Measurements from ENCODE around the gene TMEM164.
A peak's percentile ranks its signal among the peaks of the same experiment; 100 is the strongest.

The TMEM164 gene

DNA sequence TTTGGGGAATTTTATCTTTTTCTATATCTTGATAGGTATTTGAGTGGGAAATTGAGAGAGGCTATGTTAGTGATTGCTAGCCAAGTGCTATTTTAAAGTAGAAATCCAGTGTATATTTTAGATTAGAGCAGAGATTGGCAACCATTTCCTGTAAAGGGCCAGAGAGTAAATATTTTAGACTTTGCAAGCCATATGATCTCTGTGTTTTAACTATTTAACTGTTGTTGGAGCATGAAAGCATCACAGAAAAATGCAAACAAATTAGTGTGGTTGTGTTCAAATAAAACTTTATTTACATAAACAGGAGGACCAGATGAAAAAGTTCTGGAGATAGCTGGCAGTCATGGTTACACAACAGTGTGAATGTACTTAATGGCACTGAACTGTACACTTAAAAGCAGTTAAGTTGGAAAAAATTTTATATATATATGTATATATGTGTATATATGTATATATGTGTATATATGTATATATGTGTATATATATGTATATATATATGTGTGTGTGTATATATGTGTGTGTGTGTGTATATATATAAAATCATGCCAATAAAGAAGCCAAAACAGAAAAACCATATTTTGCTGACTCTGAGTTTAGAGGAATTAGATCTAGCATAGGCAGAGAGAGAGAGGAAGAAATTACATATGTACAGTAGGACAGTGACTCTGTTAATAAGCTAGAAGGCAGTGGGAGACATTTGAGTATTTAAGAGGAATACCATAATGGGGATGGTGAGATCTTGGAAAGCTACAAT is 83.4 kb downstream of the TMEM164 start:
- DNase-seq = no peak

DNA sequence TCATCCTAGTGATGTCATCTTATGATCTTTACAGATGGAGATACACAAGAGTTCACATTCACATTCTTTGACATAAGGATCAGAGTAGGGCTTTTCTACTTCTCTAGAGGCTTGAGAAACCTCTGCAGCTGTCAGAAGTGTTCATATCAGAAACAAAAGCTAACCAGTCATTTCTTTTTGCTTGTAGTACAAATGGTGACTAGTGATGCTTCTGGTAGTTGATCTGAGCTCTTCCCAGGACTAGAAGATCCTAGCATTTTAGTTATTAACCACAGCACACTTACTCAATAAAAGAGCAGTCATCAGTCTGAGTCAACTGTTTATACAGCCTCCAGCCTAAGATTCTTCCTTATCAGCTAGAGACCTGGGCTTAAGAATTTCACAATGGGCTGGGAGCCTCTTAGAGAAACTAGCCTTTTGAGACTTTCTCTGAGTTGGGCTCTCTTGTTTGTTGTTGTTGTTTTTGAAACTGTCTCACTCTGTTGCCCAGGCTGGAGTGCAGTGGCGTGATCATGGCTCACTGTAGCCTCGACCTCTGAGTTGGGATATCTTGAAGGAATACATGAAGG is 84.1 kb downstream of the TMEM164 start:
- DNase-seq = no peak

DNA sequence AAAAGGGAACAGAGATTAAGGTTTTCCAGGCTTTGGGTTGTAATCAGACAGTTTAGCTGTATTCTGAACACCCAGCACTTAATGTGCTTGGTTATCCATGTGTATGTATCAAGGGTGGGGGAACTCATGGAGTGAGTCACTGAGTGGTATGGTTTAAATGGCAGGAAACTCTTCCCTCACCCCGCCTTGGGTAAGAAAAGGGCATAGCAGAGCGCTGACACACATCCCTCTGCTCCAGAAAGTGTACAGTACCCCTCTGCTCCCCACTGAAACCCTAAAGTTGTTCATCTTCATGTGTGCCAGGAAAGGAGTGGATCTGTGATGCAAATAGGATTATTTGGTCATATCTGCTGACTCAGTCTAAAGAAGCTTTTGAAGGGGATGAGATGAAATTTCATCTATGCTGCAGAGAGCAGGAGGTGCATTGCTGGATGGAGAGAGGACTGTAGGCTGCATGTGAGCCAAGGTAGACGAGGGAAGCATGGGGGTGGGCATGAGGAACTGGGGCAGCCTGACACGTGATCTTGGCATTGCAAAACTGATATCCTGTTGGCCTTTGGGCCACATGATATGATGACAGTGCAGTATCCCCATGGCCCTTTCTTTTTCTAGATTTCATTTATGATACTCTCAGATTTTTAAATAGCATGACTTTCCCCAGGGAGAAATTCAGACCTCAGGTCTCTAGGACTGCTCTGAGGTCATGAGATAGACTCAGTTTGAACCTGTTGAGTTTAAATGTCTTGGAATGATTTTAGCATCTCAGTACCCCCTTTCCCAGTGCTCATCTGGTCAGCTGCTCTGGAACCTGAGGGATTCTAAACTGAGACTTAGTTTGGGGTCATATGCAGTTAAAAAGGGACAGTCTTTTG is 84.8 kb downstream of the TMEM164 start:
- no peak for DNase-seq

DNA sequence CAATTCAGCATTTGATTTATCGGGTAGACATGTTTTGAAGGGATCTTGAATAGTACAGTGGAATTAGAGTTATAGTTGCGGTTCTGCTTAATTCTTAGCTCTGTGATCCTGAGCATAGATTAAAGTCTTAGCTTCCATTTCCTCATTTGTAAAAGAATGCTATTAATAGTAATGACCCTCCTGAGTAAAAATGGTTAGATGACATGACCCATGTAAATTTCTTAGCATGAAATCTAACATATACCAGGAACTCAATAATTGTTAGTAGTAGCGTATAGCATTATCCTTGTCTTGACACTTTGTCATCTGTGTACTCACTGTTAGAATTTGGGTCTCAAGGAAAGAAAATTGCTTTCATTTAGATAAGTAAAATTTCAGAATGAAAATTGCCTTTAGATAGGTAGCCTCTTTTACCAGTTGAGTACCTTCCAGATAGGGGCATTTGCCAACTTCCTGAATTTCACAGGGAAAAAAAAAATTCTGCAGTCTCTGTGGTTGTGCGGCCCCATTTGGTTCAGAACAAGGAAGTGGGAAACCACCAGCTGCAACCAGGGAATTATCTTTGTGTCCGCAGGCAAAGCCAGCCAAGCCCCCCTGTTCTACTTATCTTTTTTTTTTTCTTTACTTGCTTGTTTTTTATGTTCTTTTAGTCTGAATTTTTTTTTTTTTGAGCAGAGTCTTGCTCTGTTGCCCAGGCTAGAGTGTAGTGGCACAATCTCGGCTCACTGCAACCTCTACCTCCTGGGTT is 86.9 kb downstream of the TMEM164 start:
- DNase-seq = no peak

DNA sequence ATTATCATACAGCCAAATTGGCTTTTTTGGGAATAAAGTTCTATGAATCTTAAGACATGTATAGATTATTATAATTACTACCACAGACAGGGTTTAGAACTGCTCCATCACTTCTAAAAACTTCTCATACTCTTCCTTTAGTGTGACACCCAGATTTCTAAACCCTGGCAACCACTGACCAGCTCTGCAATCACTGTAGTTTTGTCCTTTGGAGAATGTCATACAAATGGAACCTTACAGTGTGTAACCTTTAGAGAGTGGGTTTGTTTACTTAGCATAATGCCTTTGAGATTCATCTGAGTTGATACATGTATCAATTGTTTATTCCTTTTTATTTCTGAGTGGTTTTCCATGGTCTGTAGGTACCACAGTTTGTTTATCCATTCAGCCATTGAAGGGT is 95.0 kb downstream of the TMEM164 start:
- DNase-seq = peak; percentile 44

DNA sequence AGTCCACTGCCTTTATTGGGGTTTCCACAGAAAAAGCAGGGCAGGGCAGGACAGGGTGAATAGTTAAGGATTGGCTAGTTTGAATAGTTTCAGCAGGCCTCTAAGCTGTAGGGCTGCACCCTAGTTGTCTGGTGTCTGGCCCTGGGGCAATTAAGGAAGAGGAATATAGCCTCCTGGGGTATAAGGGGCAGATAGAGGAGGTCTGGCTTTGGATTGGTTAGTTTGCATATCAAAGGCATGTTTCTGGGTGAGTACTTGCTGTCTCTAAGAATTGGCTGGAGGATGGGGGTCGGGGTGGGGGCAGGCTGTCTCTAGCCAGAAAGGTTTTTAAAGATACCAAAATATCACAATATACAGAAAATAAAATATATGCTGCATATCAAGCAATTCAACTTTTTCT is 100.4 kb downstream of the TMEM164 start:
- no peak for DNase-seq

DNA sequence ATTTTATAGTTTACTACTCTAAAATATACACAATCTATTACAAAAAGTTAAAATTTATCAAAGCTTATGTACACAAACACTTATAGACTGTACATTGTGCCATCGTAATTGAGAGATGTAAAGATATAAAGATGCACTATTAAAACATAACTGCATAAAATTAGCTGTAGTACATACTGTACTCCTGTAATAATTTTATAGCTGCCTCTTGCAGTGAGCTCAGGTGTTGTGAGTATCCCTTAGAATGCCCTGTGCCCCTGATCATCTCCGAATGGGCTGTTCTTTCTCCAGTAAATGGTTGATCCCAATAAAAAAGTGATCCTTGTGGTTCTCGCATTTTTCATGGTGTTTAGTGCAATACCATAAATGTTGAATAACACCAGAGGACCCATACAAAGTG is 101.2 kb downstream of the TMEM164 start:
- DNase-seq = no peak

DNA sequence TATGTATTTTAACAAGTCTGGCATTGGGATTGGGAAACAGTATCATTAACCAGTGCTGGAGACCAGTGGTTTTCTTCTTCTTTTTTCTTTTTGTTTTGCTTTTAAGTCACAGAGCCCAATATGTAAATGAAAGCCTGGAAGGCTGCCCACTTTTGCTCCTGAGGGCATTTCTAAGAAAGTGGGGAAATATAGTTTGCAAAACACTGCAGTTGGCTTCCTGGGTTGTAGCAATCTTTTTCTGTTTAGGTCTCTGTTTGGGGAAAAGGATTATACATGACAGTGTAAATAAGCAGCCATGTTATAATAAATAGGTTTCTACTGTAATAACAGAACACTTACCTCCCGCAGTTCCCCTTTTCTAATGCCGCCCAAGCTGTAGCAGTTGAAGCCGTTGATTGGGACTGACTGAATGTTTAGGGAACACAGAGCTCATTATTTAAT is 105.5 kb downstream of the TMEM164 start:
- no peak for DNase-seq

DNA sequence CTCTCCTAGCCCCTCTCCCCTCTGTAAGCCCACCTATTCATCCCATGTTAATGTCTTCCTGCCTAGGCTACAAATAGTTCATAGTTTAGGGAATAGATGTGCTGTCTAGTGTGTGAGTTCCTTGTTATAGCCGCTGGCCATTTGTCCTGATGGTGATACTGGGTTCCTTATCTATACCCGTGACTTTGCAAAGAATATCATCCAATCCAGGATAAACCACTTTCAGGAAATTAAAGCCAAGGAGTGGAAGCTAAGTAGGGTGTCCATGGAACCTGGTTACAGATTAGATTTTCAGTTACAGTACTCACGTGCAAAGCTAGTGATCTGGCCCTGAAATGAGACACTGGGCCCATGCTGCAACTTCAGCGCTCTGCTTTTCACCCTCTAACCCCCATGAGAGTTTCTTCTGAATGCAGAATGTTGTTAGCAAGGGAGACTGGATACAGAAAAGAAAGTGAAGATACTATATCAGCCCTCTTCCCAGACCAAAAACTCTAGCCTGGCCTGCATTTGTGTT is 111.4 kb downstream of the TMEM164 start:
- no peak for DNase-seq

DNA sequence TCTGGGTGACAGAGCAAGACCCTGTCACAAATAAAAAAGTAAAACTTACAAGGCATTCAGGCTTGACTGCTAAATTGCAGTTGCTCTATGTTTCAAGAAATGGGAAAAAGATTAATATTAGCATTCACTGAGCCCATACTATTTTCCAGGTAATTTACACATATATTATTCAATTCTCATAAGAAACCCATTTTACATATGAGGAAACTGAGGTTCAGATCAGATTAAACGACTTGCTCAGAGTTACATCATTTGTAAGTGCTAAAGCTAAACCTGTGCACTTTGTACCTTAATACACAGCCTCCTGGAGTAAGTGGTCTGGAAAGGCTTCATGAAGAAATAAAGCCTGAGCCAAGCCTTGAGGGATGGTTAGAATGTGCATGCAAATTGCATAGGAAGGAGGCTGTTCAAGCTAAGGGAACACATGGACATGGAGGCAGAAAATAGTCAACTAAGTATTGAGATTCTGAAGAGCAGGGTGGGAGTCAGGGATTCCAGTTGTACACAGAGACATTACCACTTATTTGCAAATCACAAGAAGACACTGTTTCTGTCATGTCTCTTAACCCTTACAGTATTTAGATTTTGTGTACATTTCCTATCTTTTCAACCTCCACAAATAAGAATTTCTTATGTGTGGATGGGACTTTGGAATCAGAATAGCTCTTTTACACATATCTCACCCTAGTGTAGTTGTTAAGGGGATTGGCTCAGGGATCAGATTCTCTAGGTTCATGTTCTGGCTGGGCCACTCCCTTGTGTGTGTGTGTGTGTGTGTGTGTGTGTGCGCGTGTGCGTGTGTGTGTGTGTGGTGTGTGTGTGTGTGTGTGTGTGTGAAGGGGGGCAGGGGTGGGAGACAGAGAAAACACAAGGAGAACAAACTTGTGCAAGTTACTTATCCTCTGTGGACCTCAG is 113.4 kb downstream of the TMEM164 start:
- no peak for DNase-seq

DNA sequence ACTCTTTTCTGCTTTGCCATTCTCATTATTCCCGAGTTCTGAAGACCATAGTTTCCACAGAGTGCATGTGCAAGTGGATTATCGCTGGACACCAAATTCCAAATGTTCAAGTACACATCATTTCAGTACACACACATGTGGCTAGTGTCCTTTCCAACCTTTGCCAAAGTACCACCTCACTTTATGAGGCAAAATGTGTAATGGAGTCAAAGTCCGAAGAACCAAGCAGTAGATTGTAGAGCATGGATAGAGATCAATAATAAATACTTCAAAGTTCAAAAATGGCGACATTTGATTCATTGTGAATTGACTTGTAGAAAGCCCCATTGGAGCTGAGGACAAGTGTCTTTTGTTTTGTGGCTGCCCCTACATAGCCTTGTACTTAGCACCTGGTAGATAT is 115.6 kb downstream of the TMEM164 start:
- no peak for DNase-seq

DNA sequence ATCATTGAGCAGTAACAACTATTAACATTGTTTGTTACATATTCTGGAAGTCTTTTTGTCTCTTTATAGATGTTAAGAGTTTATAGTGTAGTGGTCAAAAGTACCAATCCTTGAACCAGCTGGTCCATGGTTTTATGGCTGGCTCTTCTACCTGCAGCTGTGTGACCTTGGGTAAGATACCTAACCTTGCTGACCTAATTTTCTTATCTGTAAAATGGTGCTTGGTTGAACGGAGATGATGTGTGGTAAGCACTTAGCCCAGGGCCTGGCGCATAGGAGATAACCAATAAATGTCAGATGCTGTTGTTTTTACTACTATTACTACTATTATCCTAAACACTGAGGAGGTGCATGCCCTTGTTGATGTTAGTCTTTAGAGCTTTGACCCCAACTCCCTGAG is 116.6 kb downstream of the TMEM164 start:
- no peak for DNase-seq

DNA sequence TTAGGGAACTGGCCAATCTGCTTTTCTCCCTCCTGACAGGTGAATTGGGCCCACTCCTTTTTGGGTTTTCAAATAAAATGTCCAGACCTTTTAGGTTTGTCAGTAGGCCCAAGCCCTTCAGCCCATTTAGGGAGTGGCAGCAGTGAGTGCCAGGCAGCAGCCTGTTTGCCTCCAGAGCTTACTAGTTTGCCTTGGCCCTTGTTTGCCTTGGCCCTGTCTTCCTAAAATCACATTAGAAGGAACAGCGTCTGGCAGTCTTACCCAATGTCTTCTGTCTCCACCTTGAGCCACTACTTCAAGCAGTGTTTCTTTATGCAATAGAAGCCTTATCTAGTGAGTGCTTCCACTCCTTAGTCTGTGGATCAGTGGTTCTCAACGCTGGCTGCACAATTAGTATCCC is 117.1 kb downstream of the TMEM164 start:
- DNase-seq = no peak

DNA sequence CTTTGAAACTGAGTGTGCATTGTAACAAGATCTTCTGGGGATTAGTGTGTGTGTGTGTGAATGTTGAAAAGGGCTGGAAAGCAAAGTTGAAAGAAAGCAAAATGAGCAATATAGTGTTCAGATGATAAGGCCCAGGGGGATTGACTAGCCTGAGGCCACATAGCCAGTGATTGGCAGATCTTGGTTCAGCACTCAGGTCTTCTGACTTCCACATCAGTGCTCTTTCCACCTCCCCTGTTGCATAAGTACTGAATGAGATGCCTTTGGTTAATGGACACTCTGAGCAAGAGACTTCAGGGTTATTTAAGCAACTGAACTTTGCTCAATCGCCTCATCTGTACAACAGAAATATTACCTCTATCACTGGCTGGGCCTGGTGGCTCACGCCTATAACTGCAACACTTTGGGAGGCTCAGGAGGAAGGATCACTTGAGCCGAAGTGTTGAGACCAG is 120.4 kb downstream of the TMEM164 start:
- DNase-seq = no peak

DNA sequence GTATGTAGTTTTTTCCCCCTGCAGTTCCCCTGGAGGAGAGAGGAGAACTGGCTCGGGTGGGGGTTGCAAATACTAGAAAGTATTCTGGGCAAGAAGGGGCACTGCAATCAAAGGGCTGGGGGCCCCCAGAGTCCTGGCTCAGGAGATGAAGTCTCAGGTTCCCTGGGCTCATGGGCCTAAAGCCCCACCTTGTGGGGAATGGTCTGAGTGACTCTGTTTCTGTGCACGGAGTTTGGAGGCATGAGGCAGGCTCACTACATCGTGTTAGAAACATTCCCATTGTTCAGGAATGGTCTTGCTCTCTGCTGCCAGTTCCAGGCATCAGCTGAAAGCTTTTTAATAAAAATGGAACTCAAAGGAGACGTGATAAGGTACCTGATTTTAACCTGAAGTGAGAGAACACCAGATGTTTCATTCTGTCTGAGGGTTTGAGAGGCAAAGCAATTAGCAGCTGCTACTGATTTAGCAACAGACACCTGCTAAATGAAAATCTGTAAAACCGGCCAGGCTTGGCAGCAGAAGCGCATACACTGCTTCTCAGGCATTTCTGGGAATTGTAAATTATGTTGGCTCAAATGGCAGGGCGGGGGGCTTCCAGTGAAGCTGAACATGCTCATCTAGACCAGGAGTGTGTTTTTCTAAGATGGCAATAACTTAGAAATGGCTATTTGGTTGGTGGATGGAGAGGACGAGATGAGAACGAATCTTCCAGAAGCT is 122.7 kb downstream of the TMEM164 start:
- peak; percentile 35 for DNase-seq

DNA sequence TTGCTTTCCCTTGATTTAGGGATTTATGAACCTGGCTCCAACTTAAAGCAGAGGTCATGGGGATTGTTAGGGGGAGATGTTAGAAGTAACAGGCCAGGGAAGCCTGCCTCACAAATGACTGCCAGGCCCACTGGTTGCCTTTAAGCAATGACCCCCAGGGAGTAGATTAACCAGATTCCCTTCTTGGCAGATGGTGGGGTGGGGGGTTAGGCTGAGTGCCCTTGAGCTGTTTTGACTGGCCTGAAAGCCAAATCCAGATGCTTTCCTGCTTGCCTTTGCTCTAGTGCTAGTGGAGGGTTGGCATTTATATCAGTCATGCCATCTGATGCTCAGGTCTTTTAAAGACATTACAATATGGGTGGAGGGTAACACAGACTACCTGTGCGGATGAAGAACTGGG is 128.1 kb downstream of the TMEM164 start:
- no peak for DNase-seq

DNA sequence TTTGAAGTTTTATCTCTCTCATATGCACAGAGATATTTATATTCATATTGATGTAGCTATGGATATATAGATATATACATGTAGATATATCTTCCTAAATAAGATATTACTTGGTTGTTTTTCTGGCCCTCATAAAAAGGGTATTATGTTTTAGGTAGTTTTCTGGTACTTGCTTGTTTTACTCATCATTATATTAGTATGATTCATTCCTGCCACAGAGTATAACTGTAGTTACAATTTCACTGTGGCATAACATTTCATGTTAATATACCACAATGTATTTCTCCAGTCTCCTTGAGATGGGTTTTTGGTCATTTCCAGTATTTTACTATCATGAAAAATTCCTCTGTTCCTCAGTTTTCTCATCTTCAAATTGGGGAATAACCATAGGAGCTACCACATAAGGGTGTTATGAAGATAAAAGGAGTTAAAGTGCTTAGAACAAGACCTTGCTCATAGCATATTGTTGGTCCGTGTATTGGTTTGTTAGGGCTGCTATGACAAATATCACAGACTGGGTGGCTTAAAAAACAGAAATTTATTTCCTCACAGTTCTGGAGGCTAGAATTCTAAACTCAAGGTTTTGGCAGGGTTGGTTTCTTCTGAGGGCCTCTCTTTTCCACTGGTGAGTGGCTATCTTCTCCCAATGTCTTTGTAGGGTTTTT is 129.7 kb downstream of the TMEM164 start:
- DNase-seq = no peak

DNA sequence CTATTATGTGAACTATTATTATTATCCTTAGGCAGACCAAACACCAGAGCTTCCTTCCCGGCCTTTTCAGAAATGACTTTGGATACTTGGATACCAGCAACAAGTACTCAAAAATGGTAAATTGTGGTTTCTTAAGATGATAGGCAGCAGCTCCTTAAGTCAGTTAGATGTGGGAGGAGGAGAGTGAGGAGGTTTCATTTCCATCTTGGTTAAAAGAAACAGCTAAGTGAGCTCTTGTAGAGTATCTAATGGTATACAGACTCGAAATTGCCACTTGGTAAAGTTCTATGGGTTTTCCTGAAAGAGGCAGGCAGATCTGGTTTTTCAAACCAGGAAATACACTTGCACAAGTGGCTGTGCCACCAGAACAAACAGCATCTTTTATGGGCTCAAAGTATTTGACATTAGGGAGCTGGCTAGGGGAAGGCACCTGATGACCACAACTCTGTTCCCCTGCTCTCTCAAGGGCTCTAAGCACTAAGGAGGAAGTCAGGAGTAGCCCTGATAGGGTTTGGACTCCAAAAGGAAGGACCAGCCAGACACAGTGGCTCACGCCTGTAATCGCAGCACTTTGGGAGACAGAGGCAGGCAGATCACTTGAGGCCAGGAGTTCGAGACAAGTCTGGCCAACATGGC is 130.9 kb downstream of the TMEM164 start:
- no peak for DNase-seq

DNA sequence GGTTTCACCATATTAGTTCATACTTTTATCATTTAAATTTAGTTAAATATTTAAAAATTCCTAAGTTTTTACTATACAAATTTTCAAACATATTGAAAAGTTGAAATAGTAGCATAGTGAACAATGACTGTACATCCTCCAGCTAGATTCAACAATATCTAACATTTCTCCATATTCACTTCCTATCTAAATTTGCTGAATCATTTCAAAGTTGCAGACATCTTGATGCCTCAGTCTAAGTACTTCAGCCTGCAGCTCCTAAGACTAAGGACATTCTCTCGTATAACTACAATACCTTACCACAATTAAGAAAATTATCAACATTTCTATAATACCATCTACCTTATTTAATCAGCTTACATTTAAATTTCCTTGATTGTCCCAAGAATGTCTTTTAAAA is 132.7 kb downstream of the TMEM164 start:
- no peak for DNase-seq

DNA sequence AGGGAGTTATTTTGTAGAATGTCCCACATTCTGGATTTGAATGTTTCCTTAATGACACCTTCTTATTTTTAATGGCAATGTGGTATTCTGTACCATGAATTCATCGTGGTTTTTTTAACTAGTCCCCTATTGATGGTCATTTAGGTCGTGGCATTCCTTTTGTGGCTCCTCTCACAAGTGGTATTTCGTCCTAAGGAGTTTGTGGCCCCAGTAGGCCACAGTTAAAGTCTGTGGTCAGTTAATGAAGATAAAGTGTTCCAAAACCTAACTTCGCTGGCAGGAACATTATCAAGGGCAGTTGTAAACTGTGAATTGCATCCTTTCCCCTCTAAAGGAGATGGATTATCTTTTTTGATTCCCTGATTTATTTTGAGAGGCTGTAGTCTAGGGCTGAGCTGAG is 133.2 kb downstream of the TMEM164 start:
- no peak for DNase-seq

Measured in NCI-H1105 (cell line).